DND-41 (cell line): ENCODE data around the gene AMMECR1L.
"Not testable (repeated sequence)": the region's sequence is repeated elsewhere in the genome, so short reads cannot be mapped to it uniquely, and the experiment has no call there.

Experiments used
- ATAC-seq: fragments of 200-7000 bp; cut with Tn5 transposase; 3 replicates; pipeline ENCODE4 v1.9.1; 2021; ENCODE audit warnings: low read depth; ENCODE audit not compliant: insufficient read depth
- DNase-seq: peaks from one replicate; pipeline ENCODE4 v3.0.0-alpha.2; 2020
- H2AFZ ChIP-seq: 2 replicates; pipeline ENCODE4 v1.6.0; 2012; ENCODE audit warnings: low read depth, low read length
- H3K27ac ChIP-seq: 2 replicates; pipeline ENCODE4 v1.5.1; 2012; ENCODE audit warnings: low read length, inconsistent platforms
- H3K27me3 ChIP-seq: fragments of 200-600 bp; sonication (generic); 2 replicates; pipeline ENCODE4 v1.6.0; 2012; ENCODE audit warnings: low read length, mild to moderate bottlenecking, inconsistent platforms; ENCODE audit not compliant: insufficient read depth, poor library complexity
- H3K36me3 ChIP-seq: 2 replicates; pipeline ENCODE4 v1.5.1; 2012; ENCODE audit warnings: low read length, inconsistent platforms; ENCODE audit not compliant: insufficient read depth
- H3K4me1 ChIP-seq: 2 replicates; pipeline ENCODE4 v1.5.1; 2012; ENCODE audit warnings: mild to moderate bottlenecking, low read length; ENCODE audit not compliant: insufficient read depth
- H3K4me2 ChIP-seq: 2 replicates; pipeline ENCODE4 v1.6.0; 2012; ENCODE audit warnings: mild to moderate bottlenecking, moderate library complexity, low read length, inconsistent platforms; ENCODE audit not compliant: insufficient read depth
- H3K4me3 ChIP-seq, 2 experiments: fragments of 200-600 bp in 1 of 2; shearing (Covaris generic) in 1 of 2; 2 replicates each; pipeline ENCODE4 v1.5.1; 2012 to 2016; ENCODE audit warnings: inconsistent platforms in 2 of 2, low read length in 2 of 2, mild to moderate bottlenecking in 2 of 2, low read depth in 1 of 2, moderate library complexity in 1 of 2
- H3K79me2 ChIP-seq: 2 replicates; pipeline ENCODE4 v1.6.0; 2012; ENCODE audit warnings: low read length, inconsistent platforms; ENCODE audit not compliant: insufficient read depth
- H3K9ac ChIP-seq: 2 replicates; pipeline ENCODE4 v1.6.0; 2012; ENCODE audit warnings: low read depth, mild to moderate bottlenecking, inconsistent platforms, low read length, moderate library complexity
- H3K9me3 ChIP-seq: 2 replicates; pipeline ENCODE4 v1.5.1; 2012; ENCODE audit warnings: low read length, moderate library complexity, mild to moderate bottlenecking, inconsistent platforms; ENCODE audit not compliant: insufficient read depth, severe bottlenecking
- H4K20me1 ChIP-seq: 2 replicates; pipeline ENCODE4 v1.6.0; 2012; ENCODE audit warnings: low read length; ENCODE audit not compliant: insufficient read depth
- EZH2 ChIP-seq: IDR thresholded peaks from 3 replicates; pipeline ENCODE4 v1.6.1; 2012; ENCODE audit warnings: borderline replicate concordance, low read depth, mild to moderate bottlenecking, moderate library complexity, low read length, inconsistent platforms; ENCODE audit not compliant: severe bottlenecking
- TF ChIP-seq, protein P1 (sequence below): IDR thresholded peaks from 2 replicates; pipeline ENCODE4 v1.5.1; 2012; ENCODE audit warnings: borderline replicate concordance, low read length, moderate library complexity, mild to moderate bottlenecking; ENCODE audit not compliant: poor library complexity, severe bottlenecking; ENCODE audit errors: extremely low read depth

The AMMECR1L gene

GRCh38 chr2:127814677-127815076 is 71.1 kb downstream of the AMMECR1L start:
- H2AFZ ChIP-seq = no peak overlapping the region
- no peak overlapping the region for H3K9ac ChIP-seq
- no peaks in the 10 kb centered on the region for H3K27me3 ChIP-seq
- no peak overlapping the region for H3K27ac ChIP-seq
- ATAC-seq = no peak
- TF ChIP-seq EZH2 = no peak
- TF ChIP-seq, protein P1, sequence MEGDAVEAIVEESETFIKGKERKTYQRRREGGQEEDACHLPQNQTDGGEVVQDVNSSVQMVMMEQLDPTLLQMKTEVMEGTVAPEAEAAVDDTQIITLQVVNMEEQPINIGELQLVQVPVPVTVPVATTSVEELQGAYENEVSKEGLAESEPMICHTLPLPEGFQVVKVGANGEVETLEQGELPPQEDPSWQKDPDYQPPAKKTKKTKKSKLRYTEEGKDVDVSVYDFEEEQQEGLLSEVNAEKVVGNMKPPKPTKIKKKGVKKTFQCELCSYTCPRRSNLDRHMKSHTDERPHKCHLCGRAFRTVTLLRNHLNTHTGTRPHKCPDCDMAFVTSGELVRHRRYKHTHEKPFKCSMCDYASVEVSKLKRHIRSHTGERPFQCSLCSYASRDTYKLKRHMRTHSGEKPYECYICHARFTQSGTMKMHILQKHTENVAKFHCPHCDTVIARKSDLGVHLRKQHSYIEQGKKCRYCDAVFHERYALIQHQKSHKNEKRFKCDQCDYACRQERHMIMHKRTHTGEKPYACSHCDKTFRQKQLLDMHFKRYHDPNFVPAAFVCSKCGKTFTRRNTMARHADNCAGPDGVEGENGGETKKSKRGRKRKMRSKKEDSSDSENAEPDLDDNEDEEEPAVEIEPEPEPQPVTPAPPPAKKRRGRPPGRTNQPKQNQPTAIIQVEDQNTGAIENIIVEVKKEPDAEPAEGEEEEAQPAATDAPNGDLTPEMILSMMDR = no peak
- DNase-seq = no peak
- peaks cover 6% of the 10 kb centered on the region for H3K9me3 ChIP-seq
- H3K79me2 ChIP-seq = peaks cover 13% of the 10 kb centered on the region
- peaks cover 12% of the 10 kb centered on the region for H3K4me1 ChIP-seq
- H4K20me1 ChIP-seq = peaks cover 3% of the 10 kb centered on the region; the same call in 1 of the 2 replicates
- H3K36me3 ChIP-seq = no peaks in the 10 kb centered on the region
- no peak overlapping the region for H3K4me2 ChIP-seq
- H3K4me3 ChIP-seq = no peak overlapping the region

DNA sequence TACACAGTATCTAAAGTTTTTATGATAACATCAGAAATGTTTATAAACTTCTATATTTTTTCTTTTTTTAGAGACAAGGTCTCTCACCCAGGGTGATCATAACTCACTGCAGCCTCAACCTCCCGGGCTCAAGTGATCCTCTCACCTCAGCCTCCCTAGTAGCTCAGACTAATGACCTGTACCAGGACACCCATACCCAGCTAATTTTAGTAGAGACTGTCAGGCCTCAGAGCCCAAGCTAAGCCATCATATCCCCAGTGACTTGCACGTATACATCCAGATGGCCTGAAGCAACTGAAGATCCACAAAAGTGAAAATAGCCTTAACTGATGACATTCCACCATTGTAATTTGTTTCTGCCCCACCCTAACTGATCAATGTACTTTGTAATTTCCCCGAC is 73.3 kb downstream of the AMMECR1L start:
- H3K4me3 ChIP-seq, H3K9ac ChIP-seq, H3K27ac ChIP-seq, H3K9me3 ChIP-seq, ATAC-seq, H3K36me3 ChIP-seq, H2AFZ ChIP-seq, H3K27me3 ChIP-seq, H3K4me2 ChIP-seq, DNase-seq: not testable (repeated sequence)
- Histone ChIP-seq H4K20me1 (peaks cover 14% of the 10 kb centered on the region), H3K79me2 (peaks cover 35% of the 10 kb centered on the region), H3K4me1 (peaks cover 33% of the 10 kb centered on the region)
